ENCODE measurements around the gene MAPK12. TPM values are rescaled to one million over a fixed set of nuclear protein-coding genes. Genes with fewer than 3 reads are reported as not detected.

Gene MAPK12
- total RNA-seq, 2 donors from 2014 or later, result 2.0 to 2.6 TPM

DNA sequence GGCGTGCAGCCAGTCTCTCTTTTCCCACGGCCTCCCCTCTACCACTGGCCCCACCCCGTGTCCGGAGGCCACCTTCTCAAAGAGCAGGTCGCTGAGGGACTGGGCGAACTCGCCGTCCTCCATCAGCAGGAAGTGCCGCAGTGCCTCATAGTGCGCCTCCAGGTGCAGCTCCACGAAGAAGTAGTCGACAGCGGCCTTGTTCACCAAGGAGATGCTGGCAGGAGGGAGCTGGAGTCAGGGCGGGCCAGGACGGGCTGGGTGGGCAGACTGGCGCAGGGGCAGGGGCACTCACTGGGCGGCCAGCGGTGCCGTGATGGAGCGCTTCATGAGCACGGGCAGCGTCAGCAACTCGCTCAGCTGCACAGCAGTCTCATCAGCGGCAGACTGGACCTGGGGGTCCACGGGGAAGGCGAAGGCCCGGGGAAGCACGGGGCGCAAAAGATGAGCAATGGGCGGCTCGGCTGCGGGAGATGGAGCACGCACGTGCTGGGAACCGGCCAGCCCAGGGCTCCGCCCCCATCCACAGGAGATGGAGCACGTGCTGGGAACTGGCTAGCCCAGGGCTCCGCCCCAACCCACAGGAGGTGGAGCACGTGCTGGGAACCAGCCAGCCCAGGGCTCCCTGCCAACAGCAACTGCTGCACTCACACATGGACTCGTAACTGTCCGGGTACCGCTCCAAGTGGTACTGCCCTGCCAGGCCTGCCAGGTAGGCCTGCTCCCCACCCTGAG lies 42.3 kb downstream of the MAPK12 start:
- Histone ChIP-seq H3K9ac (ENCODE audit: low read depth in 2 of 2, low read length in 2 of 2) (no peak overlapping the region), H3K9me3 (no peaks in the 10 kb centered on the region), H3K36me3 (peaks cover 13% of the 10 kb centered on the region), H3K4me1 (no peaks in the 10 kb centered on the region), H3K27ac (no peak overlapping the region), H3K27me3 (no peaks in the 10 kb centered on the region), H3K4me3 (no peak overlapping the region)
- intact Hi-C loops (cut with DNase I), result no loop called here
- DNase-seq, result peak; percentile 91
- no peak for TF ChIP-seq CTCF (IDR thresholded peaks at IDR 0.05)

DNA sequence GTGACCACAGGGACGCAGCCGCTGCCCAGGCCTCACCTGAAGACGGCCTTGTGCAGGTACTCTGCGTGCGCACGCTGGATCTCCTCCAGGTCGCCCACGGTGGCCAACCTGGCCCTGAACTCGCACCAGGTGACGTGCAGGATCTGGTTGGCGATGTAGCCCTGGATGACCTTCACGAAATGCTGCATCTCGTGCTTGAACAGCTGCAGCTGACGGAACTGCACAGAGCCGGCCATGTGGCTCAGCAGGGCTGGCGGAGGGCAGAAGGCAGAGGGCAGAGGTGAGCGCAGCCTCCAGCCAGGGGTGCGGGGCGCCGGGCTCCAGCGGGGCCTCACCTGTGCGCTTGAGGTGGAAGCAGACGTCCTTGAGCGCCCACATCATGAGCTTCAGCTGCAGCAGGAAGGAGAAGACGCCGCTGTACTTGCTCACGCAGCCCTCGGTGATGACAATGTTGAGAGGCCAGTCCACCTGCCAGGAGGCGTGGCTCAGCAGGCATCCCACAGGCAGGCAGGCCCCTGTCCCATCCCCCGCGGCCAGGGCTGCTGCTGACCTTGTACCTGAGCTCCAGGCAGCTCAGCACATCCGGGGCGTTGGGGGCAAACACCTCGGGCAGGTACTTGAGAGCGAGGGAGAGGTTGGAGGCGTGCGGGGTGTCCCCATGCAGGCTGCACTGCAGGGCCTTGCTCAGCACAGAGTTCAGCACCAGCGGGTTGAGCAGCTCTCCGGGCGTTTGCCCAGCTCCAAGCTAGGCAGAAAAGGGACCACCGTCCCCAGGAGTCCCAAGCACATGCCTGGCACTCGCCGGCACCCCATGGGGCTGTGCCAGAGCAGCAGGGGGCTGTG lies 43.1 kb downstream of the MAPK12 start:
- Histone ChIP-seq H3K27me3 (no peaks in the 10 kb centered on the region), H3K9ac (ENCODE audit: low read depth in 2 of 2, low read length in 2 of 2) (no peak overlapping the region), H3K27ac (no peak overlapping the region), H3K4me3 (no peak overlapping the region), H3K9me3 (no peaks in the 10 kb centered on the region), H3K4me1 (no peaks in the 10 kb centered on the region), H3K36me3 (peaks cover 13% of the 10 kb centered on the region)
- TF ChIP-seq CTCF (IDR thresholded peaks at IDR 0.05), result no peak
- intact Hi-C loops (cut with DNase I), result no loop called here
- no peak for DNase-seq

- H3K36me3 ChIP-seq, result peaks cover 13% of the 10 kb centered on the region
- no peak for TF ChIP-seq CTCF (IDR thresholded peaks at IDR 0.05)
- no peak overlapping the region for H3K4me3 ChIP-seq
- H3K9ac ChIP-seq (ENCODE audit: low read depth in 2 of 2, low read length in 2 of 2), result no peak overlapping the region
- intact Hi-C loops (cut with DNase I), result no loop called here
- H3K27ac ChIP-seq, result no peak overlapping the region
- no peaks in the 10 kb centered on the region for H3K9me3 ChIP-seq
- DNase-seq, result no peak
- H3K4me1 ChIP-seq, result no peaks in the 10 kb centered on the region
- no peaks in the 10 kb centered on the region for H3K27me3 ChIP-seq
Observed at GRCh38 chr22:50217543-50218152, 43.8 kb downstream of the MAPK12 start.

DNA sequence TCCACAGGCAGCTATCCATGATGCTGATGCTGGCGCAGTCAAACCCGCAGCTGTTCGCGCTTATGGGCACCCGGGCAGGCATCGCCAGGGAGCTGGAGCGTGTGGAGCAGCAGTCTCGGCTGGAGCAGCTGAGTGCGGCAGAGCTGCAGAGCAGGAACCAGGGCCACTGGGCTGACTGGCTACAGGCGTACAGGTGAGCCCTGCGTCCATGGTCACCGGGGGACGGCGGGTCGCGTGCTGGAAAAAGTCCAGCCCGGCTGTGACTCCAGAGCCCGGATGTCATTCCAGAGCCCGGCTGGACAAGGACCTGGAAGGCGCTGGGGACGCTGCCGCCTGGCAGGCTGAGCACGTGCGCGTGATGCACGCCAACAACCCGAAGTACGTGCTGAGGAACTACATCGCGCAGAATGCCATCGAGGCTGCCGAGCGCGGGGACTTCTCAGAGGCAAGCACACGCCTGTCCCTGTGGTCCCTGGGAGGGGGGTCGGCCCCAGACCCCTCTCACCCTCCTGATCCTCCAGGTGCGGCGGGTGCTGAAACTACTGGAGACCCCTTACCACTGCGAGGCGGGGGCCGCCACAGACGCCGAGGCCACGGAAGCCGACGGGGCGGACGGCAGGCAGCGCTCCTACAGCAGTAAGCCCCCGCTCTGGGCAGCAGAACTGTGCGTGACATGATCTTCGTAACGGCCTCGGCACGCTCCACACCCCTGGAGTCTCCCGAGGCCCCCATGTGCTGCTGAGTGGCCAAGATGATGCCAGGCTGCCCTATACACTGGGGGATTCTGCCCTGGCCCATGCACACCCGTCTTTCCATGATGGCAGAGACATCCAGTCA lies 44.6 kb downstream of the MAPK12 start:
- TF ChIP-seq CTCF (IDR thresholded peaks at IDR 0.05), result no peak
- no peak for DNase-seq
- Histone ChIP-seq H3K36me3 (peaks cover 6% of the 10 kb centered on the region), H3K4me3 (no peak overlapping the region), H3K4me1 (no peaks in the 10 kb centered on the region), H3K27me3 (no peaks in the 10 kb centered on the region), H3K27ac (no peak overlapping the region), H3K9ac (ENCODE audit: low read depth in 2 of 2, low read length in 2 of 2) (no peak overlapping the region), H3K9me3 (no peaks in the 10 kb centered on the region)
- intact Hi-C loops (cut with DNase I), result no loop called here

Measured in colonic mucosa (tissue), 4 donors.